HEK293 (cell line): ENCODE data around the gene DNAH6.

ENCODE experiments used
- ZBTB7A ChIP-seq: fragments of 450-650 bp; formaldehyde crosslinking; IDR thresholded peaks from 2 replicates; pipeline ENCODE4 v1.5.1; 2016; ENCODE audit warnings: low read depth, missing biosample characterization, missing genetic modification characterization
- ZNF184 ChIP-seq: fragments of 450-650 bp; IDR thresholded peaks from 2 replicates; pipeline ENCODE4 v1.5.1; 2018; ENCODE audit warnings: missing biosample characterization, mild to moderate bottlenecking, missing genetic modification characterization
- ZNF391 ChIP-seq: fragments of 450-650 bp; formaldehyde crosslinking; IDR thresholded peaks from 2 replicates; pipeline ENCODE4 v1.5.1; 2016; ENCODE audit warnings: low read depth, missing biosample characterization, missing genetic modification characterization, borderline replicate concordance
- ZNF558 ChIP-seq: fragments of 450-650 bp; formaldehyde crosslinking; IDR thresholded peaks from 2 replicates; pipeline ENCODE4 v1.5.1; 2016; ENCODE audit warnings: missing biosample characterization, missing genetic modification characterization
- ZNF560 ChIP-seq: fragments of 450-650 bp; formaldehyde crosslinking; IDR thresholded peaks from 2 replicates; pipeline ENCODE4 v1.5.1; 2017; ENCODE audit warnings: missing biosample characterization, missing genetic modification characterization, borderline replicate concordance
- TF ChIP-seq, protein P1 (sequence below): fragments of 450-650 bp; formaldehyde crosslinking; IDR thresholded peaks from 2 replicates; pipeline ENCODE4 v1.5.1; 2016; ENCODE audit warnings: missing biosample characterization, missing genetic modification characterization
- TF ChIP-seq, protein P2 (sequence below): fragments of 450-650 bp; IDR thresholded peaks from 2 replicates; pipeline ENCODE4 v1.5.1; 2018; ENCODE audit warnings: missing biosample characterization, mild to moderate bottlenecking, missing genetic modification characterization
- TF ChIP-seq, protein P3 (sequence below): IDR thresholded peaks from 2 replicates; pipeline ENCODE4 v1.6.1; 2011; ENCODE audit warnings: mild to moderate bottlenecking, low read depth, low read length, borderline replicate concordance

DNA sequence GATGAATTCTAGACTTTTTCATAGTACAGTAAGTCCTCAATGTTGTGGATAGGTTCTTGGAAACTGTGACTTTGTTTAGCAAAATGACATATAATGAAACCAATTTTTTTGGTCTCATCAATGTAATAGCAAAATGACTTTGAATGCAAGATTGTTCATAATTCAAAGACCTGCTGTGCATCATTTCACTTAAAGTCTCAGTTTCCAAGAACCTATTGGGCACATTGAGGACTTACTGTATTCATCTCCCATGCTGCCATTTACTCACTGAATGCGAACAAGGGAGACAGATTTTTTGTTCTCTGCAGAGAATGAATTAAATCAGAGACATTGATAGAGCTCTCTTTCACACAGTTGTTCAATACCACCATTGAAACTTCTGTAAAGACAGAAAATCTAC, 211.0 kb downstream of the DNAH6 start:
- TF ChIP-seq, protein P1, sequence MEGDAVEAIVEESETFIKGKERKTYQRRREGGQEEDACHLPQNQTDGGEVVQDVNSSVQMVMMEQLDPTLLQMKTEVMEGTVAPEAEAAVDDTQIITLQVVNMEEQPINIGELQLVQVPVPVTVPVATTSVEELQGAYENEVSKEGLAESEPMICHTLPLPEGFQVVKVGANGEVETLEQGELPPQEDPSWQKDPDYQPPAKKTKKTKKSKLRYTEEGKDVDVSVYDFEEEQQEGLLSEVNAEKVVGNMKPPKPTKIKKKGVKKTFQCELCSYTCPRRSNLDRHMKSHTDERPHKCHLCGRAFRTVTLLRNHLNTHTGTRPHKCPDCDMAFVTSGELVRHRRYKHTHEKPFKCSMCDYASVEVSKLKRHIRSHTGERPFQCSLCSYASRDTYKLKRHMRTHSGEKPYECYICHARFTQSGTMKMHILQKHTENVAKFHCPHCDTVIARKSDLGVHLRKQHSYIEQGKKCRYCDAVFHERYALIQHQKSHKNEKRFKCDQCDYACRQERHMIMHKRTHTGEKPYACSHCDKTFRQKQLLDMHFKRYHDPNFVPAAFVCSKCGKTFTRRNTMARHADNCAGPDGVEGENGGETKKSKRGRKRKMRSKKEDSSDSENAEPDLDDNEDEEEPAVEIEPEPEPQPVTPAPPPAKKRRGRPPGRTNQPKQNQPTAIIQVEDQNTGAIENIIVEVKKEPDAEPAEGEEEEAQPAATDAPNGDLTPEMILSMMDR = no peak
- TF ChIP-seq, protein P2, sequence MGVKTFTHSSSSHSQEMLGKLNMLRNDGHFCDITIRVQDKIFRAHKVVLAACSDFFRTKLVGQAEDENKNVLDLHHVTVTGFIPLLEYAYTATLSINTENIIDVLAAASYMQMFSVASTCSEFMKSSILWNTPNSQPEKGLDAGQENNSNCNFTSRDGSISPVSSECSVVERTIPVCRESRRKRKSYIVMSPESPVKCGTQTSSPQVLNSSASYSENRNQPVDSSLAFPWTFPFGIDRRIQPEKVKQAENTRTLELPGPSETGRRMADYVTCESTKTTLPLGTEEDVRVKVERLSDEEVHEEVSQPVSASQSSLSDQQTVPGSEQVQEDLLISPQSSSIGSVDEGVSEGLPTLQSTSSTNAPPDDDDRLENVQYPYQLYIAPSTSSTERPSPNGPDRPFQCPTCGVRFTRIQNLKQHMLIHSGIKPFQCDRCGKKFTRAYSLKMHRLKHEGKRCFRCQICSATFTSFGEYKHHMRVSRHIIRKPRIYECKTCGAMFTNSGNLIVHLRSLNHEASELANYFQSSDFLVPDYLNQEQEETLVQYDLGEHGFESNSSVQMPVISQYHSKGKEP (tag by site-specific recombination) = no peak
- TF ChIP-seq ZNF560 = no peak
- TF ChIP-seq ZBTB7A = no peak
- TF ChIP-seq ZNF558 = no peak
- TF ChIP-seq ZNF184 (tag by site-specific recombination) = no peak
- TF ChIP-seq, protein P3, sequence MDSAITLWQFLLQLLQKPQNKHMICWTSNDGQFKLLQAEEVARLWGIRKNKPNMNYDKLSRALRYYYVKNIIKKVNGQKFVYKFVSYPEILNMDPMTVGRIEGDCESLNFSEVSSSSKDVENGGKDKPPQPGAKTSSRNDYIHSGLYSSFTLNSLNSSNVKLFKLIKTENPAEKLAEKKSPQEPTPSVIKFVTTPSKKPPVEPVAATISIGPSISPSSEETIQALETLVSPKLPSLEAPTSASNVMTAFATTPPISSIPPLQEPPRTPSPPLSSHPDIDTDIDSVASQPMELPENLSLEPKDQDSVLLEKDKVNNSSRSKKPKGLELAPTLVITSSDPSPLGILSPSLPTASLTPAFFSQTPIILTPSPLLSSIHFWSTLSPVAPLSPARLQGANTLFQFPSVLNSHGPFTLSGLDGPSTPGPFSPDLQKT = no peak
- TF ChIP-seq ZNF391 = no peak
